ENCODE measurements around the gene ACSF2.

ACSF2 gene

GRCh38 chr17:50429793-50430192 is 3.8 kb downstream of the ACSF2 start:
- no peak for TF ChIP-seq POLR2A (IDR thresholded peaks at IDR 0.05; ENCODE audit: low read depth, low read length)
- no peak for TF ChIP-seq POLR2AphosphoS5 (IDR thresholded peaks at IDR 0.05; ENCODE audit: low read depth, low read length)
- no peak for TF ChIP-seq TAF1 (IDR thresholded peaks at IDR 0.05; ENCODE audit: borderline replicate concordance, low read depth, low read length)
- no peak for FAIRE-seq
- DNase-seq (ENCODE audit: insufficient read length), result no peak

GRCh38 chr17:50430821-50431618 is 5.0 kb downstream of the ACSF2 start:
- no peak for FAIRE-seq

GRCh38 chr17:50432125-50432762 is 6.2 kb downstream of the ACSF2 start:
- no peak for TF ChIP-seq POLR2AphosphoS5 (IDR thresholded peaks at IDR 0.05; ENCODE audit: low read depth, low read length)
- no peak for TF ChIP-seq TAF1 (IDR thresholded peaks at IDR 0.05; ENCODE audit: borderline replicate concordance, low read depth, low read length)
- no peak for TF ChIP-seq POLR2A (IDR thresholded peaks at IDR 0.05; ENCODE audit: low read depth, low read length)
- DNase-seq (ENCODE audit: insufficient read length) (no peak), FAIRE-seq (no peak)

More at GRCh38 chr17:50430821-50431618, 5.0 kb downstream of the ACSF2 start:
- TF ChIP-seq TAF1 (IDR thresholded peaks at IDR 0.05; ENCODE audit: borderline replicate concordance, low read depth, low read length) (no peak), POLR2AphosphoS5 (IDR thresholded peaks at IDR 0.05; ENCODE audit: low read depth, low read length) (no peak), POLR2A (IDR thresholded peaks at IDR 0.05; ENCODE audit: low read depth, low read length) (no peak)
- DNase-seq (ENCODE audit: insufficient read length), result no peak

GRCh38 chr17:50437409-50437808 is 11.4 kb downstream of the ACSF2 start:
- TF ChIP-seq POLR2A (IDR thresholded peaks at IDR 0.05; ENCODE audit: low read depth, low read length) (no peak), POLR2AphosphoS5 (IDR thresholded peaks at IDR 0.05; ENCODE audit: low read depth, low read length) (no peak), TAF1 (IDR thresholded peaks at IDR 0.05; ENCODE audit: borderline replicate concordance, low read depth, low read length) (no peak)
- no peak for FAIRE-seq
- DNase-seq (ENCODE audit: insufficient read length), result no peak

- FAIRE-seq, result no peak
- no peak for DNase-seq (ENCODE audit: insufficient read length)
- TF ChIP-seq POLR2A (IDR thresholded peaks at IDR 0.05; ENCODE audit: low read depth, low read length) (no peak), TAF1 (IDR thresholded peaks at IDR 0.05; ENCODE audit: borderline replicate concordance, low read depth, low read length) (no peak), POLR2AphosphoS5 (IDR thresholded peaks at IDR 0.05; ENCODE audit: low read depth, low read length) (no peak)
Observed at GRCh38 chr17:50439008-50439407, 13.0 kb downstream of the ACSF2 start.

- DNase-seq (ENCODE audit: insufficient read length), result no peak
- TF ChIP-seq TAF1 (IDR thresholded peaks at IDR 0.05; ENCODE audit: borderline replicate concordance, low read depth, low read length) (no peak), POLR2A (IDR thresholded peaks at IDR 0.05; ENCODE audit: low read depth, low read length) (no peak)
- no peak for FAIRE-seq
Observed at GRCh38 chr17:50440172-50440837, 14.3 kb downstream of the ACSF2 start.

GRCh38 chr17:50440838-50441829 is 15.1 kb downstream of the ACSF2 start:
- no peak for DNase-seq (ENCODE audit: insufficient read length)
- TF ChIP-seq POLR2A (IDR thresholded peaks at IDR 0.05; ENCODE audit: low read depth, low read length), result no peak
- no peak for TF ChIP-seq POLR2AphosphoS5 (IDR thresholded peaks at IDR 0.05; ENCODE audit: low read depth, low read length)
- TF ChIP-seq TAF1 (IDR thresholded peaks at IDR 0.05; ENCODE audit: borderline replicate concordance, low read depth, low read length), result no peak
- FAIRE-seq, result no peak

- FAIRE-seq, result no peak
- no peak for DNase-seq (ENCODE audit: insufficient read length)
- TF ChIP-seq POLR2A (IDR thresholded peaks at IDR 0.05; ENCODE audit: low read depth, low read length), result no peak
- TF ChIP-seq TAF1 (IDR thresholded peaks at IDR 0.05; ENCODE audit: borderline replicate concordance, low read depth, low read length), result no peak
- no peak for TF ChIP-seq POLR2AphosphoS5 (IDR thresholded peaks at IDR 0.05; ENCODE audit: low read depth, low read length)
Observed at GRCh38 chr17:50443505-50443974, 17.5 kb downstream of the ACSF2 start.

GRCh38 chr17:50444841-50445715 is 19.1 kb downstream of the ACSF2 start:
- no peak for DNase-seq (ENCODE audit: insufficient read length)
- no peak for FAIRE-seq
- TF ChIP-seq TAF1 (IDR thresholded peaks at IDR 0.05; ENCODE audit: borderline replicate concordance, low read depth, low read length) (no peak), POLR2AphosphoS5 (IDR thresholded peaks at IDR 0.05; ENCODE audit: low read depth, low read length) (no peak), POLR2A (IDR thresholded peaks at IDR 0.05; ENCODE audit: low read depth, low read length) (no peak)

Measured in GM12892 (cell line).